Measurements from ENCODE around the gene HTR3D.

- TF ChIP-seq CTCF (conservative IDR thresholded peaks at IDR 0.05; ENCODE audit: low read depth, low read length): no peak
- no peak for TF ChIP-seq EZH2 (IDR thresholded peaks at IDR 0.05; ENCODE audit: borderline replicate concordance, low read depth, low read length, poor library complexity, severe bottlenecking)
Measured at GRCh38 chr3:184039414-184039813, 7.9 kb downstream of the HTR3D start.

Measured in A673 (cell line).